ENCODE data around the gene C1orf56. TPM values are rescaled to one million over a fixed set of nuclear protein-coding genes. Genes with fewer than 3 reads are reported as not detected.

C1orf56 gene
- total and polyA plus RNA-seq, 4 donors = 1.5 to 11.2 (median 3.3) TPM

DNA sequence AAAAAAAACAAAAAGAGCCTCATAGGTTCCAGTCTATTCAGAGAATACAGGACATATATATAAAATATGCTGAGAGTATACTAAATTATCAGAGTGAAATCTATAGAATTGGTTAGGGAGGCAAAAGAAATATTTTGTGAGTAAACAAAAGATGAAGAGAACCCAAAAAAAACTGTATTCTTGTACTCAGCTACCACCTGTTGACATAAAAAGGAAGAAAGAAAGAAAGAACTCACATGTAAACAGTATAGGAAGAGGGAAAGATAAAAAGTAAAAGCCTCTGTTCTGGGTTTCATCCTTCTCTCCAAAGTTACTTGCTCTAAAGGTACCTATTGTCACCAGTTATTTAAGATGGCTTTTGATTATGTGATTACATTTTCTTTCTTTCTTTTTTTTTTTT lies 21.1 kb upstream of the C1orf56 start (continued):
- TF ChIP-seq, protein P1, sequence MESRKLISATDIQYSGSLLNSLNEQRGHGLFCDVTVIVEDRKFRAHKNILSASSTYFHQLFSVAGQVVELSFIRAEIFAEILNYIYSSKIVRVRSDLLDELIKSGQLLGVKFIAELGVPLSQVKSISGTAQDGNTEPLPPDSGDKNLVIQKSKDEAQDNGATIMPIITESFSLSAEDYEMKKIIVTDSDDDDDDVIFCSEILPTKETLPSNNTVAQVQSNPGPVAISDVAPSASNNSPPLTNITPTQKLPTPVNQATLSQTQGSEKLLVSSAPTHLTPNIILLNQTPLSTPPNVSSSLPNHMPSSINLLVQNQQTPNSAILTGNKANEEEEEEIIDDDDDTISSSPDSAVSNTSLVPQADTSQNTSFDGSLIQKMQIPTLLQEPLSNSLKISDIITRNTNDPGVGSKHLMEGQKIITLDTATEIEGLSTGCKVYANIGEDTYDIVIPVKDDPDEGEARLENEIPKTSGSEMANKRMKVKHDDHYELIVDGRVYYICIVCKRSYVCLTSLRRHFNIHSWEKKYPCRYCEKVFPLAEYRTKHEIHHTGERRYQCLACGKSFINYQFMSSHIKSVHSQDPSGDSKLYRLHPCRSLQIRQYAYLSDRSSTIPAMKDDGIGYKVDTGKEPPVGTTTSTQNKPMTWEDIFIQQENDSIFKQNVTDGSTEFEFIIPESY (IDR thresholded peaks at IDR 0.05) = no peak
- TF ChIP-seq HNF4G (IDR thresholded peaks at IDR 0.05) = no peak

- TF ChIP-seq RAD21 (IDR thresholded peaks at IDR 0.05) (no peak), HNF4A (conservative IDR thresholded peaks at IDR 0.05) (no peak), TAF1 (conservative IDR thresholded peaks at IDR 0.05) (no peak), YY1 (IDR thresholded peaks at IDR 0.05) (no peak), SP1 (IDR thresholded peaks at IDR 0.05) (no peak), EGR1 (IDR thresholded peaks at IDR 0.05; ENCODE audit: low read depth in 2 of 2) (no peak), HNF4G (IDR thresholded peaks at IDR 0.05) (no peak)
- TF ChIP-seq, protein P2, sequence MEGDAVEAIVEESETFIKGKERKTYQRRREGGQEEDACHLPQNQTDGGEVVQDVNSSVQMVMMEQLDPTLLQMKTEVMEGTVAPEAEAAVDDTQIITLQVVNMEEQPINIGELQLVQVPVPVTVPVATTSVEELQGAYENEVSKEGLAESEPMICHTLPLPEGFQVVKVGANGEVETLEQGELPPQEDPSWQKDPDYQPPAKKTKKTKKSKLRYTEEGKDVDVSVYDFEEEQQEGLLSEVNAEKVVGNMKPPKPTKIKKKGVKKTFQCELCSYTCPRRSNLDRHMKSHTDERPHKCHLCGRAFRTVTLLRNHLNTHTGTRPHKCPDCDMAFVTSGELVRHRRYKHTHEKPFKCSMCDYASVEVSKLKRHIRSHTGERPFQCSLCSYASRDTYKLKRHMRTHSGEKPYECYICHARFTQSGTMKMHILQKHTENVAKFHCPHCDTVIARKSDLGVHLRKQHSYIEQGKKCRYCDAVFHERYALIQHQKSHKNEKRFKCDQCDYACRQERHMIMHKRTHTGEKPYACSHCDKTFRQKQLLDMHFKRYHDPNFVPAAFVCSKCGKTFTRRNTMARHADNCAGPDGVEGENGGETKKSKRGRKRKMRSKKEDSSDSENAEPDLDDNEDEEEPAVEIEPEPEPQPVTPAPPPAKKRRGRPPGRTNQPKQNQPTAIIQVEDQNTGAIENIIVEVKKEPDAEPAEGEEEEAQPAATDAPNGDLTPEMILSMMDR (IDR thresholded peaks at IDR 0.05; ENCODE audit: low read depth, low read length, missing input control) = no peak
- TF ChIP-seq, protein P3, sequence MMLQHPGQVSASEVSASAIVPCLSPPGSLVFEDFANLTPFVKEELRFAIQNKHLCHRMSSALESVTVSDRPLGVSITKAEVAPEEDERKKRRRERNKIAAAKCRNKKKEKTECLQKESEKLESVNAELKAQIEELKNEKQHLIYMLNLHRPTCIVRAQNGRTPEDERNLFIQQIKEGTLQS (IDR thresholded peaks at IDR 0.05) = no peak
- Histone ChIP-seq H3K4me3 (ENCODE audit: low read depth in 1 of 3, low read length in 3 of 3) (no peak overlapping the region), H3K27ac (ENCODE audit: low read depth in 1 of 2, low read length in 2 of 2) (no peak overlapping the region), H3K27me3 (ENCODE audit: control insufficient read depth in 4 of 4, insufficient read depth in 4 of 4, low read length in 3 of 4) (no peaks in the 10 kb centered on the region), H3K4me1 (ENCODE audit: control insufficient read depth in 4 of 4, insufficient read depth in 4 of 4, low read length in 3 of 4) (no peaks in the 10 kb centered on the region), H3K36me3 (ENCODE audit: control insufficient read depth in 4 of 4, insufficient read depth in 3 of 4, low read depth in 1 of 4, low read length in 3 of 4) (peaks cover 9 to 59% (median 34%) of the 10 kb centered on the region in 4 donors), H3K9me3 (ENCODE audit: control insufficient read depth in 4 of 4, low read length in 3 of 4) (no peaks in the 10 kb centered on the region), H3K9ac (ENCODE audit: low read depth in 1 of 2, low read length in 2 of 2) (no peak overlapping the region)
- DNase-seq (ENCODE audit: low spot score) = no peak
- WGBS = 99% methylated on average over 8 of the region's 8 CpGs
Observed at GRCh38 chr1:151032164-151032563, 15.4 kb upstream of the C1orf56 start.

- TF ChIP-seq YY1 (IDR thresholded peaks at IDR 0.05) (no peak), EGR1 (IDR thresholded peaks at IDR 0.05; ENCODE audit: low read depth in 2 of 2) (no peak), JUND (IDR thresholded peaks at IDR 0.05) (no peak), RAD21 (IDR thresholded peaks at IDR 0.05) (no peak), FOXA1 (IDR thresholded peaks at IDR 0.05) (no peak), GABPA (IDR thresholded peaks at IDR 0.05 in 1 of 2, conservative IDR thresholded peaks at IDR 0.05 in 1 of 2) (no peak), HNF4G (IDR thresholded peaks at IDR 0.05) (no peak), NR2F2 (IDR thresholded peaks at IDR 0.05) (no peak), HNF4A (conservative IDR thresholded peaks at IDR 0.05) (no peak)
- TF ChIP-seq, protein P2 (IDR thresholded peaks at IDR 0.05; ENCODE audit: low read depth, low read length, missing input control) = no peak
- TF ChIP-seq, protein P4, sequence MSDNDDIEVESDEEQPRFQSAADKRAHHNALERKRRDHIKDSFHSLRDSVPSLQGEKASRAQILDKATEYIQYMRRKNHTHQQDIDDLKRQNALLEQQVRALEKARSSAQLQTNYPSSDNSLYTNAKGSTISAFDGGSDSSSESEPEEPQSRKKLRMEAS (IDR thresholded peaks at IDR 0.05) = no peak
- TF ChIP-seq, protein P3 (IDR thresholded peaks at IDR 0.05) = no peak
- H3K4me3 ChIP-seq (ENCODE audit: low read depth in 1 of 3, low read length in 3 of 3) = no peak overlapping the region
- H3K27ac ChIP-seq (ENCODE audit: low read depth in 1 of 2, low read length in 2 of 2) = no peak overlapping the region
- H3K4me1 ChIP-seq (ENCODE audit: control insufficient read depth in 4 of 4, insufficient read depth in 4 of 4, low read length in 3 of 4) = no peaks in the 10 kb centered on the region
- H3K9me3 ChIP-seq (ENCODE audit: control insufficient read depth in 4 of 4, low read length in 3 of 4) = no peaks in the 10 kb centered on the region
- 94% methylated on average over 3 of the region's 3 CpGs for WGBS
- no peak overlapping the region for H3K9ac ChIP-seq (ENCODE audit: low read depth in 1 of 2, low read length in 2 of 2)
- DNase-seq (ENCODE audit: low spot score) = no peak
- H3K36me3 ChIP-seq (ENCODE audit: control insufficient read depth in 4 of 4, insufficient read depth in 3 of 4, low read depth in 1 of 4, low read length in 3 of 4) = peaks cover 6 to 38% (median 23%) of the 10 kb centered on the region in 4 donors
- no peaks in the 10 kb centered on the region for H3K27me3 ChIP-seq (ENCODE audit: control insufficient read depth in 4 of 4, insufficient read depth in 4 of 4, low read length in 3 of 4)
Observed at GRCh38 chr1:151035167-151035566, 12.4 kb upstream of the C1orf56 start.
